Adrenal gland (tissue), 12 donors: ENCODE results near the gene ABHD18. TPM values are rescaled to one million over a fixed set of nuclear protein-coding genes. Genes with fewer than 3 reads are reported as not detected.
"Not testable (repeated sequence)": the region's sequence is repeated elsewhere in the genome, so short reads cannot be mapped to it uniquely, and the experiment has no call there.

ENCODE experiments used
- DNase-seq, 7 donors: peaks; one replicate each; pipeline ENCODE4 v3.0.0-alpha.2; 2019 to 2020
- H3K27ac ChIP-seq, 5 donors: fragments of 200-600 bp; sonication (generic) in 4 of 5; 1 replicate in 3 of 5; 2 replicates in 2 of 5; pipeline versions ENCODE4 v1.5.1 to v1.8.0; 2016 to 2020; ENCODE audit warnings: mild to moderate bottlenecking in 1 of 5
- H3K27me3 ChIP-seq: fragments of 200-600 bp; 2 replicates; pipeline ENCODE4 v1.8.0; 2021
- H3K36me3 ChIP-seq, 2 donors: fragments of 200-600 bp; replicated peaks in 1 of 2; 1 replicate in 1 of 2; 2 replicates in 1 of 2; pipeline versions ENCODE4 v1.5.1 to v1.8.0; 2018 to 2022
- H3K4me1 ChIP-seq, 2 donors: fragments of 200-600 bp; replicated peaks in 1 of 2; 1 replicate in 1 of 2; 2 replicates in 1 of 2; pipeline versions ENCODE4 v1.5.1 to v1.8.0; 2018 to 2021
- H3K4me3 ChIP-seq, 4 donors: fragments of 200-600 bp; sonication (generic) in 3 of 4; one replicate each; pipeline ENCODE4 v1.5.1; 2016 to 2018
- H3K9me3 ChIP-seq, 3 donors: fragments of 200-600 bp; sonication (generic) in 1 of 3; replicated peaks in 1 of 3; 1 replicate in 2 of 3; 2 replicates in 1 of 3; pipeline versions ENCODE4 v1.5.1 to v1.8.0; 2016 to 2021
- POLR2A ChIP-seq, 2 donors: fragments of 450-650 bp; IDR thresholded peaks; one replicate each; pipeline ENCODE4 v1.6.1; 2017; ENCODE audit warnings: antibody characterized with exemption in 2 of 2, mild to moderate bottlenecking in 2 of 2, moderate library complexity in 1 of 2
- WGBS, 4 donors: extraction: QIAGEN DNeasy Blood & Tissue Kit in 2 of 4; methylation state at CpG; one replicate each; pipeline versions ENCODE4 v1.1.5 to v1.1.7; 2013 to 2017; 5-methylcytosine and 5-hydroxymethylcytosine counted together
- intact Hi-C, 2 donors: fragments of 100-400 bp; cut with DNase I; formaldehyde crosslinking; loops; one replicate each; pipeline versions ENCODE4 v1.14.1 to v1.15.0; 2022 to 2023
- polyA plus RNA-seq, 3 donors: library from polyadenylated mRNA; stranded (reverse); fragments of 200-250 nt in 2 of 3; fragments of 350-450 nt in 1 of 3; fragmentation: Illumina TruSeq in 1 of 3; extraction: RNeasy Lipid Tissue Mini Kit (QIAGEN cat#74804) in 1 of 3; gene quantifications; one replicate each; pipeline ENCODE4 v1.2.3, GENCODE V29; 2013 to 2014
- total RNA-seq, 9 donors: library from RNA; depleted of rRNA in 4 of 9; stranded (reverse); fragments of >200 nt in 4 of 9; fragments of 120-200 nt in 1 of 9; fragmentation: NEBNext Ultra II Directional in 1 of 9; extraction: Animal tissue kit (Norgen Biotek cat#: 25700) in 1 of 9; gene quantifications; one replicate each; pipeline versions ENCODE4 v1.1.0 to v1.2.4, GENCODE V29; 2013 to 2023
- TF ChIP-seq, protein P1 (sequence below), 6 experiments: fragments of 450-650 bp in 4 of 6; fragments of 200-600 bp in 2 of 6; sonication (generic) in 1 of 6; IDR thresholded peaks; 1 replicate in 5 of 6; 2 replicates in 1 of 6; pipeline versions ENCODE4 v1.5.1 to v1.8.0; 2016 to 2021; ENCODE audit warnings: antibody characterized with exemption in 6 of 6, mild to moderate bottlenecking in 2 of 6, moderate library complexity in 1 of 6
- donor health status: healthy with polysubstance abuse.
- donor health status: Bipolar disorder and iron deficiency.
- donor health status: DM: yes; HTN: yes; CAD: no.
- donor health status: DM: no; HTN: no; CAD: no.
- donor health status: DM: no; HTN: no; CAD: no.
- donor health status: DM: yes; HTN: yes; CAD: no.

The ABHD18 gene
- total and polyA plus RNA-seq, 12 donors: 4.7 to 25.6 (median 9.4) TPM

DNA sequence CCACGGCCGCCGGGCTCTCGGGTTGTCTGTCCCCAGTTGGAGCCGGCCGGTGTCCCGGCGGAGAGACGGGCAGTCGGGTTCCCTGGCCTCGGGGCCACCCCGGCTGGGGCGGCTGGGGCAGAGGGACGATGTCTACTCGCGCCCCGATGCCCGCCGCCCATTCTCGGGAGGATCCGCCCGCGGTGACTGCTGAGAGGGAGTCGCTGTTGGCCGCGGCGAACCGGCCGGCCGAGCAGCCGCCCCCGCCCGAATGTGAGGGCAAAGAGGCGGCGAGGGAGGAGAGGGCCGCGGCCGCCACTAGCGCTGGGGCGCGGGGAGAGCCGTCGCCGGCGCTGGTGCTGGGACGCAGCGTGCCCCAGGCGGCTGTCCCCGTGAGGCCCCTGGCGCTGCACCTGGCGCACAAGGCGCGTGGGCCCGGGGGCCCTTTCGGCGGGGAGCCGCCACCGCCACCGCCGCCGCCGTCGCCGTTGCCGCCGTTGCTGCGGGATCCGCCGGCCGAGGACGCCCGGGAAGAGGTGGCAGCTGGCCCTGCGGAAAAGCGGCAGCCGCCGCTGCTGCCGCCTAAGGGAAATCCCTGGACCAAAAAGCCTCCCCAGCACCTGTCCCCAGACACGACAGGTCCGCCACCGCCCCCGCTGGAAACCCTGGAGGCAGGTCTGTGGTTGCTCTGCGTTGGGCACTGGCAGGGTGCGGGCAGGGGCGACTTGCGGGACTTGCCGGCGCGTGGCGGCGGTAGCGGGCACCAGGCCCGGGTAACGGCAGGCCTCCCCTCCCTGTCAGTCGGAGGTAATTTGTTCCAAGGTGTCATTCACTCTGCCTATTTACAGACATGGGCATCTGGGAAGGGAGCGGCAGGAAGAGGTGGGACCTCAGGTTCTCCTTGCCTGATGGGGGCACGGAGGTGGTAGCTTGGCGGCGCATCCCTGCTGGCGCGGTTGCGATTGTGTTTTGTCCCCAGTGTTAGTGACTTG lies 96.6 kb downstream of the ABHD18 start:
- Histone ChIP-seq H3K9me3 (no peaks in the 10 kb centered on the region), H3K27ac (peak overlapping the region; percentile 87 to 99 (median 98)), H3K4me3 (peak overlapping the region; percentile 48 to 93 (median 74)), H3K36me3 (no peaks in the 10 kb centered on the region), H3K27me3 (no peaks in the 10 kb centered on the region), H3K4me1 (peaks cover 5% of the 10 kb centered on the region in 2 donors)
- WGBS, 4 donors: 0 to 1% (median 0%) methylated on average over 8 to 101 of the region's 101 CpGs
- DNase-seq: peak; percentile 42 to 79 (median 67)
- intact Hi-C loops: no loop called here
- TF ChIP-seq POLR2A (IDR thresholded peaks at IDR 0.05): peak in 1 of 2 donors; percentile 43
- TF ChIP-seq, protein P1, sequence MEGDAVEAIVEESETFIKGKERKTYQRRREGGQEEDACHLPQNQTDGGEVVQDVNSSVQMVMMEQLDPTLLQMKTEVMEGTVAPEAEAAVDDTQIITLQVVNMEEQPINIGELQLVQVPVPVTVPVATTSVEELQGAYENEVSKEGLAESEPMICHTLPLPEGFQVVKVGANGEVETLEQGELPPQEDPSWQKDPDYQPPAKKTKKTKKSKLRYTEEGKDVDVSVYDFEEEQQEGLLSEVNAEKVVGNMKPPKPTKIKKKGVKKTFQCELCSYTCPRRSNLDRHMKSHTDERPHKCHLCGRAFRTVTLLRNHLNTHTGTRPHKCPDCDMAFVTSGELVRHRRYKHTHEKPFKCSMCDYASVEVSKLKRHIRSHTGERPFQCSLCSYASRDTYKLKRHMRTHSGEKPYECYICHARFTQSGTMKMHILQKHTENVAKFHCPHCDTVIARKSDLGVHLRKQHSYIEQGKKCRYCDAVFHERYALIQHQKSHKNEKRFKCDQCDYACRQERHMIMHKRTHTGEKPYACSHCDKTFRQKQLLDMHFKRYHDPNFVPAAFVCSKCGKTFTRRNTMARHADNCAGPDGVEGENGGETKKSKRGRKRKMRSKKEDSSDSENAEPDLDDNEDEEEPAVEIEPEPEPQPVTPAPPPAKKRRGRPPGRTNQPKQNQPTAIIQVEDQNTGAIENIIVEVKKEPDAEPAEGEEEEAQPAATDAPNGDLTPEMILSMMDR (IDR thresholded peaks at IDR 0.05): peak in 1 of 6 experiments; percentile 5

DNA sequence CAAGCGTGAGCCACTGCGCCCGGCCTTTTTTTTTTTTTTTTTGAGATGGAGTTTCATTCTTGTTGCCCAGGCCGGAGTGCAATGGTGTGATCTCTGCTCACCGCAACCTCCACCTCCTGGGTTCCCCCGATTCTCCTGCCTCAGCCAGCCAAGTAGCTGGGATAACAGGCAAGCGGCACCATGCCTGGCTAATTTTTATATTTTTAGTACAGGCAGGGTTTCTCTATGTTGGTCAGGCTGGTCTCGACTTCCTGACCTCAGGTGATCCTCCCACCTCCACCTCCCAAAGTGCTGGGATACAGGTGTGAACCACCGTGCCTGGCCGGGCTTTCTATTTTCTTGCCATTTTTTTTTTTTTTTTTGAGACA lies 101.2 kb downstream of the ABHD18 start:
- intact Hi-C loops, H3K4me3 ChIP-seq, H3K36me3 ChIP-seq, H3K27ac ChIP-seq, DNase-seq, H3K27me3 ChIP-seq, H3K4me1 ChIP-seq, H3K9me3 ChIP-seq: not testable (repeated sequence)
- WGBS, 4 donors: 96 to 100% (median 98%) methylated on average over 9 to 10 of the region's 10 CpGs

DNA sequence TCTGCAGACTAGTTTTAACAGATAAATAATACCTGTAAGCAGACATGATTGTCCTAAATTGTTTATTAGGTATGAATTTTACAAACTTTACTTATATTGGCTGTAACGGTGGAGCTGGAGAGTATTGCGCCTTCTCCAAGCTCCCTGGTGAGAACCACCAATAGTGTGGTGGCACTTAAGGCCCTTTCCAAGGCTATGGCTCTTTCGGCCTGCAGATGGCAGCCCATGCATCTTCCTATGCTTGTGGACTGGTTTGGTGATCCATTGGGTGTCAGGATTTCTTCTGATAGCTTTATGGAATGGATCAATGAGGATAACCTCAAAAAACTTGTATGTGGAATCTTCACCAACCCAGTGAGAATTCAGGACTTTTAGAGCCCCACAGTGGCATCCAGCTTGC lies 103.7 kb downstream of the ABHD18 start:
- Histone ChIP-seq H3K9me3 (no peaks in the 10 kb centered on the region), H3K4me1 (no peaks in the 10 kb centered on the region), H3K27me3 (no peaks in the 10 kb centered on the region), H3K36me3 (no peaks in the 10 kb centered on the region), H3K4me3 (no peak overlapping the region), H3K27ac (no peak overlapping the region)
- TF ChIP-seq POLR2A (IDR thresholded peaks at IDR 0.05): no peak
- TF ChIP-seq, protein P1 (IDR thresholded peaks at IDR 0.05): peak in 1 of 6 experiments; percentile 11
- intact Hi-C loops: no loop called here
- peak in 1 of 7 donors; percentile 28 for DNase-seq
- WGBS, 4 donors: 76 to 90% (median 81%) methylated on average over 3 of the region's 3 CpGs

DNA sequence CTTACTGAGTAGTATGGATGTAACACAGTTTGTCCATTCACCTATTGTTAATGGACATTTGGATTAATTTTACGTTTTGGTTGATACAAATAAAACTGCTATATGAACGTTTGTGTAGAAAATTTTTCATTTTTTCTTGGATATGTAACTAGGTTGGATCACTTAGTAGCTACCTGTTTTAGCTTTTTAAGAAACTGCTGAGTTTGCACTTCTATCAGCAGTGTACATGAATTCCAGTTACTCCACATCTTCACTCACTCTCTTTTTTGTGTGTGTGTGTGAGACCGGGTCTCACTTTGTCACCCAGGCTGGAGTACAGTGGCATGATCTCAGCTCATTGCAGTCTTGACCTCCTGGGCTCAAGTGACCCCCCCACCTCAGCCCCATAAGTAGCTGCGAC lies 111.3 kb downstream of the ABHD18 start:
- no peaks in the 10 kb centered on the region for H3K9me3 ChIP-seq
- intact Hi-C loops: no loop called here
- no peaks in the 10 kb centered on the region for H3K27me3 ChIP-seq
- H3K36me3 ChIP-seq: peaks cover 0 to 25% of the 10 kb centered on the region in 2 donors
- no peak overlapping the region for H3K4me3 ChIP-seq
- DNase-seq: no peak
- WGBS, 4 donors: 84 to 89% (median 87%) methylated on average over 4 of the region's 4 CpGs
- no peaks in the 10 kb centered on the region for H3K4me1 ChIP-seq
- H3K27ac ChIP-seq: no peak overlapping the region
- TF ChIP-seq, protein P1 (IDR thresholded peaks at IDR 0.05): no peak
- no peak for TF ChIP-seq POLR2A (IDR thresholded peaks at IDR 0.05)

Other genes with a start within 250 kb of the ABHD18 start
- gene SLC25A31, start 235.0 kb upstream of the ABHD18 start, total RNA-seq: not detected
- gene SLC25A31, start 235.0 kb upstream of the ABHD18 start, polyA plus RNA-seq: not detected
- gene HSPA4L, start 183.1 kb upstream of the ABHD18 start, total RNA-seq: 10 to 100 TPM; 14.7 to 73.5 (median 22.9) TPM
- gene HSPA4L, start 183.1 kb upstream of the ABHD18 start, polyA plus RNA-seq: 10 to 100 TPM in 1 of 3 donors, 1 to 10 TPM in 2; 3.5 to 56.5 (median 3.8) TPM
- 10 to 100 TPM in 1 of 9 donors, 1 to 10 TPM in 7, under 1 TPM in 1; 0.83 to 12.9 (median 2.6) TPM for gene PLK4, start 84.5 kb upstream of the ABHD18 start, total RNA-seq
- 1 to 10 TPM in 2 of 3 donors, under 1 TPM in 1; 0.64 to 2.9 (median 1.1) TPM for gene PLK4, start 84.5 kb upstream of the ABHD18 start, polyA plus RNA-seq
- 10 to 100 TPM in 8 of 9 donors, 1 to 10 TPM in 1; 2.6 to 74.6 (median 19.1) TPM for gene MFSD8, start 233 bp upstream of the ABHD18 start, total RNA-seq
- gene MFSD8, start 233 bp upstream of the ABHD18 start, polyA plus RNA-seq: 10 to 100 TPM; 19.8 to 26.1 (median 22.7) TPM
- gene LARP1B, start 95.9 kb downstream of the ABHD18 start, total RNA-seq: 10 to 100 TPM in 6 of 9 donors, 1 to 10 TPM in 3; 5.0 to 22.1 (median 12.2) TPM
- gene LARP1B, start 95.9 kb downstream of the ABHD18 start, polyA plus RNA-seq: 10 to 100 TPM in 2 of 3 donors, 1 to 10 TPM in 1; 7.4 to 27.7 (median 12.4) TPM